Measurements from ENCODE around the gene ABLIM2. TPM values are rescaled to one million over a fixed set of nuclear protein-coding genes. Genes with fewer than 3 reads are reported as not detected.

ABLIM2 gene
- total RNA-seq, 1 donor from 2014 or later, result 5.2 TPM

- Histone ChIP-seq H3K9me3 (no peaks in the 10 kb centered on the region), H3K4me3 (no peak overlapping the region), H3K36me3 (no peaks in the 10 kb centered on the region), H3K27ac (no peak overlapping the region), H3K4me1 (no peaks in the 10 kb centered on the region), H3K27me3 (ENCODE audit: low read depth) (no peaks in the 10 kb centered on the region)
- no peak for TF ChIP-seq CTCF (IDR thresholded peaks at IDR 0.05)
- DNase-seq (no peak), ATAC-seq (no peak)
- intact Hi-C loops (cut with DNase I), result no loop called here
Observed at GRCh38 chr4:8106451-8107025, 52.1 kb downstream of the ABLIM2 start.

GRCh38 chr4:8105306-8106100 is 53.1 kb downstream of the ABLIM2 start:
- no peaks in the 10 kb centered on the region for H3K36me3 ChIP-seq
- H3K4me1 ChIP-seq, result peaks cover 9% of the 10 kb centered on the region
- intact Hi-C loops (cut with DNase I), result no loop called here
- H3K9me3 ChIP-seq, result no peaks in the 10 kb centered on the region
- no peak overlapping the region for H3K27ac ChIP-seq
- TF ChIP-seq CTCF (IDR thresholded peaks at IDR 0.05), result no peak
- DNase-seq, result no peak
- ATAC-seq, result no peak
- H3K4me3 ChIP-seq, result no peak overlapping the region
- no peaks in the 10 kb centered on the region for H3K27me3 ChIP-seq (ENCODE audit: low read depth)

GRCh38 chr4:8104491-8105305 is 53.9 kb downstream of the ABLIM2 start:
- DNase-seq (no peak), ATAC-seq (no peak)
- intact Hi-C loops (cut with DNase I), result no loop called here
- no peaks in the 10 kb centered on the region for H3K27me3 ChIP-seq (ENCODE audit: low read depth)
- no peak overlapping the region for H3K27ac ChIP-seq
- peaks cover 9% of the 10 kb centered on the region for H3K4me1 ChIP-seq
- no peak overlapping the region for H3K4me3 ChIP-seq
- H3K36me3 ChIP-seq, result no peaks in the 10 kb centered on the region
- no peak for TF ChIP-seq CTCF (IDR thresholded peaks at IDR 0.05)
- H3K9me3 ChIP-seq, result no peaks in the 10 kb centered on the region

- no peaks in the 10 kb centered on the region for H3K9me3 ChIP-seq
- no peaks in the 10 kb centered on the region for H3K36me3 ChIP-seq
- H3K27me3 ChIP-seq (ENCODE audit: low read depth), result no peaks in the 10 kb centered on the region
- DNase-seq (no peak), ATAC-seq (no peak)
- peaks cover 9% of the 10 kb centered on the region for H3K4me1 ChIP-seq
- no peak overlapping the region for H3K4me3 ChIP-seq
- TF ChIP-seq CTCF (IDR thresholded peaks at IDR 0.05), result no peak
- H3K27ac ChIP-seq, result no peak overlapping the region
- intact Hi-C loops (cut with DNase I), result no loop called here
Observed at GRCh38 chr4:8103421-8104390, 54.9 kb downstream of the ABLIM2 start.

GRCh38 chr4:8102831-8103230 is 55.8 kb downstream of the ABLIM2 start:
- H3K9me3 ChIP-seq, result no peaks in the 10 kb centered on the region
- H3K36me3 ChIP-seq, result no peaks in the 10 kb centered on the region
- ATAC-seq, result no peak
- H3K27me3 ChIP-seq (ENCODE audit: low read depth), result no peaks in the 10 kb centered on the region
- no peak overlapping the region for H3K27ac ChIP-seq
- DNase-seq, result no peak
- H3K4me3 ChIP-seq, result no peak overlapping the region
- intact Hi-C loops (cut with DNase I), result no loop called here
- H3K4me1 ChIP-seq, result peaks cover 9% of the 10 kb centered on the region
- TF ChIP-seq CTCF (IDR thresholded peaks at IDR 0.05), result no peak

Data from lower lobe of right lung (tissue), 2 donors.